GM21786 (cell line): ENCODE data around the gene ABCA7.

Source experiments
- ATAC-seq: cut with Tn5 transposase; IDR thresholded peaks from one replicate; pipeline ENCODE4 v1.9.1; 2021; ENCODE audit not compliant: unreplicated experiment

ABCA7 gene

GRCh38 chr19:1086613-1087012, 46.7 kb downstream of the ABCA7 start:
- no peak for ATAC-seq

GRCh38 chr19:1087813-1088415, 48.0 kb downstream of the ABCA7 start:
- no peak for ATAC-seq

GRCh38 chr19:1088416-1089010, 48.6 kb downstream of the ABCA7 start:
- no peak for ATAC-seq

GRCh38 chr19:1089126-1089771, 49.3 kb downstream of the ABCA7 start:
- no peak for ATAC-seq

- ATAC-seq = no peak
Measured at GRCh38 chr19:1089891-1090290, 50.0 kb downstream of the ABCA7 start.

GRCh38 chr19:1090731-1091543, 51.0 kb downstream of the ABCA7 start:
- ATAC-seq = no peak

GRCh38 chr19:1091544-1092175, 51.8 kb downstream of the ABCA7 start:
- ATAC-seq = no peak

- ATAC-seq = no peak
Measured at GRCh38 chr19:1093330-1093729, 53.4 kb downstream of the ABCA7 start.

GRCh38 chr19:1093811-1094553, 54.1 kb downstream of the ABCA7 start:
- ATAC-seq = no peak

GRCh38 chr19:1094655-1094977, 54.7 kb downstream of the ABCA7 start:
- no peak for ATAC-seq

GRCh38 chr19:1094978-1095701, 55.2 kb downstream of the ABCA7 start, which contains the start of gene POLR2E:
Gene POLR2E (minus strand): TSS chr19:1095375. CDS start chr19:1095315, 60 bp downstream.
- ATAC-seq = peak; percentile 83

GRCh38 chr19:1097810-1098176, 57.9 kb downstream of the ABCA7 start:
- no peak for ATAC-seq

GRCh38 chr19:1098177-1099051, 58.5 kb downstream of the ABCA7 start:
- no peak for ATAC-seq

GRCh38 chr19:1101337-1101698, 61.4 kb downstream of the ABCA7 start:
- ATAC-seq = no peak

GRCh38 chr19:1102407-1103131, 62.7 kb downstream of the ABCA7 start:
- ATAC-seq = peak; percentile 24

- no peak for ATAC-seq
Measured at GRCh38 chr19:1103132-1103707, 63.3 kb downstream of the ABCA7 start.

- peak; percentile 50 for ATAC-seq
Measured at GRCh38 chr19:1103708-1104310, 63.9 kb downstream of the ABCA7 start, which contains the start of gene GPX4. Gene GPX4 (plus strand): TSS chr19:1103994. CDS start chr19:1104044, 50 bp downstream.
